Fibroblast of mammary gland (primary cell): ENCODE results near the gene CFAP97D2.
"Not testable (repeated sequence)": the region's sequence is repeated elsewhere in the genome, so short reads cannot be mapped to it uniquely, and the experiment has no call there.

Source experiments
- DNase-seq: peaks from one replicate; pipeline ENCODE4 v3.0.0-alpha.2; 2010; ENCODE audit warnings: low read depth
- H3K4me3 ChIP-seq: 2 replicates; pipeline ENCODE4 v1.5.1; 2011; ENCODE audit warnings: low read depth, mild to moderate bottlenecking, low read length, moderate library complexity; ENCODE audit not compliant: control insufficient read depth
- CTCF ChIP-seq: conservative IDR thresholded peaks from 2 replicates; pipeline ENCODE4 v1.5.1; 2011; ENCODE audit warnings: low read depth, low read length, inconsistent platforms; ENCODE audit not compliant: control insufficient read depth, insufficient read depth

CFAP97D2 gene

GRCh38 chr13:114259374-114259773 lies 80.3 kb downstream of the CFAP97D2 start:
- TF ChIP-seq CTCF = no peak
- H3K4me3 ChIP-seq = no peak overlapping the region
- no peak for DNase-seq

DNA sequence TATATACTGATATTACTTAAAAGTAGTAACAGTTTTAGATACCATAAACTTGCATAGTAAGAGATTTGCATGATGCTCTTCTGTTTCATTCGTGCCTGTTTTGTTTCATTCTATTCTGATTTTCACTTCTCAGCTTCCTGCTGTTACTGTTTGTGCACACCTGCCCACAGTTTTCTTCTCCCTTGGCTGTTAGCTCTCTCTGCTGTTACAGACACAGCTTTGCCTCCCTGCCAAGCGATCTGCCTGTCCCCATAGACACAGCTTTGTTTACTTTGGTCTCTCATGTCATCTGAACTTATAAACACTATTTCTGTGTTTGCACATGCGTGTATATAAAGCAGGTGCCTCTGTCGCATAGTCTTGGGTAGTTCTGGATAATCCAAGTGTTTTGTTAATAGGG lies 80.9 kb downstream of the CFAP97D2 start:
- TF ChIP-seq CTCF = no peak
- no peak for DNase-seq
- H3K4me3 ChIP-seq = no peak overlapping the region

DNA sequence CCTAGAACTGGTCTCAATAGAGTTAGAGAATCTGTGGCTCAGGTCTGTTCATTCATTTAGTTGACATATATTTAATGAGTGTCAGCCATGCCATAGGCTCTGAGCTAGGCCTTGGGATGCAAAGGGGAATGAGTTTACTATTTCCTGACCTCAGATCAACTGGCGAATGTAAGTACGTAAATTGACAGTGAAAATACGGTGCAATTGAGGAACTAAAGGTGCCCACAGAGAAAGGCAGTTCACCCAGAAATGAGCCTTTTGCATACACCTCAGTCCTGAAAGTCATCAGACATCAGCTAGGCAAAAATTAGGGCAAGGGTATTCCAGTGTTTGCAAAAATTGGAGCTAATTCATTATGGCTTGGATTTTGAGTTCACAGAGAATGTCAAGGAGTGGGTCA lies 81.8 kb downstream of the CFAP97D2 start:
- TF ChIP-seq CTCF = no peak
- no peak overlapping the region for H3K4me3 ChIP-seq
- no peak for DNase-seq

- no peak for DNase-seq
- TF ChIP-seq CTCF = no peak
- H3K4me3 ChIP-seq = no peak overlapping the region
These were observed 82.4 kb downstream of the CFAP97D2 start for GRCh38 chr13:114261328-114261965.

DNA sequence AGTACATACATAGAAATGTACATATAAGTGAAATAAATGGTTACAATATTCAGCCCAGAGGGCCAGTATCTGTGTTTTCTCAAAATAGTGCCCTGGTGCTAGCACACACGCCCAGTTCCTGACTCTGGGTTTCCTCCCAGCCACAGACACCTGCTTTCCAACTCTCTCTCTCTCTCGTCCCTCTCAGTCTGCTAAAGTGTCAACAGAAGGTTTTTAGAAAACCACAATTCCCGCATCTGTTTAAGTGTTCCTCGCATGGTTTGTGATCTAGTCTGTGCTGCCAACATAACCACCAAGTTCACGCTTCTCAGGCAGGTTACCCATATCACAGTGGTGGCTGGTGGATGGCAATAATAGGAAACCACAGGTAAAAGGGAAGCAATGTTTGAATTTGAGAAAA lies 84.5 kb downstream of the CFAP97D2 start:
- DNase-seq = no peak
- no peak for TF ChIP-seq CTCF

GRCh38 chr13:114264313-114264712 lies 85.3 kb downstream of the CFAP97D2 start:
- DNase-seq, H3K4me3 ChIP-seq: not testable (repeated sequence)

More for the DNA sequence above, 84.5 kb downstream of the CFAP97D2 start:
- H3K4me3 ChIP-seq = no peak overlapping the region

- TF ChIP-seq CTCF = no peak
- H3K4me3 ChIP-seq = no peak overlapping the region
- peak; percentile 66 for DNase-seq
These were observed 86.0 kb downstream of the CFAP97D2 start for GRCh38 chr13:114264886-114265611.
